K562 (cell line): Measurements from ENCODE around the gene SDR39U1. TPM values are rescaled to one million over a fixed set of nuclear protein-coding genes. Genes with fewer than 3 reads are reported as not detected.

Experiments used
- ATAC-seq: fragments of 200-7000 bp; cut with Tn5 transposase; 3 replicates; pipeline ENCODE4 v1.9.1; 2020; ENCODE audit warnings: moderate library complexity
- BruUV-seq: library from RNA; stranded (reverse); fragments of 400-500 nt; replicated peaks from 2 replicates; lab custom pipeline; 2021; lab: Mats Ljungman, UMichigan
- CTCF ChIA-PET: fragments of 300-600 bp; formaldehyde crosslinking; extraction: SDS; loops from one replicate; lab custom pipeline; 2021; ENCODE audit warnings: low intra/inter-chr PET ratio; lab: Yijun Ruan, JAX
- POLR2A ChIA-PET: fragments of 300-600, 350-650 bp; sonication (Branson Sonifier 250); formaldehyde crosslinking; extraction: SDS; loops from one replicate; lab custom pipeline; 2021; ENCODE audit warnings: antibody characterized with exemption, inconsistent platforms; lab: Yijun Ruan, JAX
- DNase-seq, 4 experiments: peaks; one replicate each; pipeline versions ENCODE4 v3.0.0 to v3.0.0-alpha.2; 2011 to 2018; ENCODE audit warnings: low spot score in 3 of 4, mixed read lengths in 3 of 4; ENCODE audit errors: extremely low read depth in 1 of 4
- FAIRE-seq: peaks from 2 replicates; lab custom pipeline; 2011; peaks lifted over from hg19 to GRCh38; lab: Jason Lieb, UNC
- H2AFZ ChIP-seq: 2 replicates; pipeline ENCODE4 v1.6.0; 2011; ENCODE audit warnings: low read depth, low read length, control low read depth, inconsistent platforms
- H3K27ac ChIP-seq: fragments of 200-600 bp; 3 replicates; pipeline ENCODE4 v1.8.0; 2011; ENCODE audit warnings: low read depth, mild to moderate bottlenecking, control low read depth, inconsistent platforms, low read length, moderate library complexity, mixed read lengths; ENCODE audit errors: extremely low read depth
- H3K27me3 ChIP-seq, 2 experiments: fragments of 300-600 bp in 1 of 2; 2 replicates in 1 of 2; 3 replicates in 1 of 2; pipeline versions ENCODE4 v1.6.0 to v1.8.0; 2011; ENCODE audit warnings: inconsistent platforms in 2 of 2, low read length in 2 of 2, mild to moderate bottlenecking in 1 of 2, mixed read lengths in 1 of 2, moderate library complexity in 1 of 2; ENCODE audit not compliant: control insufficient read depth in 2 of 2, insufficient read depth in 2 of 2
- H3K36me3 ChIP-seq: fragments of 300-600 bp; 3 replicates; pipeline ENCODE4 v1.8.0; 2011; ENCODE audit warnings: mild to moderate bottlenecking, low read length, inconsistent platforms; ENCODE audit not compliant: control insufficient read depth, insufficient read depth
- H3K4me1 ChIP-seq, 2 experiments: fragments of 200-600 bp in 1 of 2; replicated peaks in 1 of 2; 2 replicates in 1 of 2; 3 replicates in 1 of 2; pipeline versions ENCODE4 v1.5.1 to v1.8.0; 2011; ENCODE audit warnings: inconsistent platforms in 2 of 2, low read length in 2 of 2, mild to moderate bottlenecking in 1 of 2, mixed read lengths in 1 of 2, moderate library complexity in 1 of 2; ENCODE audit not compliant: control insufficient read depth in 2 of 2, insufficient read depth in 2 of 2
- H3K4me2 ChIP-seq: 2 replicates; pipeline ENCODE4 v1.6.1; 2011; ENCODE audit warnings: low read length, control low read depth, inconsistent platforms, mixed read lengths; ENCODE audit not compliant: insufficient read depth
- H3K4me3 ChIP-seq: fragments of 200-600 bp; sonication (generic), shearing (Covaris generic); 2 replicates; pipeline ENCODE4 v1.5.1; 2016; ENCODE audit warnings: control low read depth, inconsistent platforms
- H3K79me2 ChIP-seq: fragments of 200-600 bp; 3 replicates; pipeline ENCODE4 v1.8.0; 2011; ENCODE audit warnings: low read length, inconsistent platforms; ENCODE audit not compliant: control insufficient read depth, insufficient read depth
- H3K9ac ChIP-seq, 2 experiments: 2 replicates each; pipeline versions ENCODE4 v1.6.0 to v1.6.1; 2011; ENCODE audit warnings: low read depth in 2 of 2, low read length in 2 of 2, control low read depth in 1 of 2, inconsistent platforms in 1 of 2, mild to moderate bottlenecking in 1 of 2, mixed read lengths in 1 of 2; ENCODE audit not compliant: insufficient read depth in 1 of 2
- H3K9me1 ChIP-seq: one replicate; pipeline ENCODE4 v1.6.0; 2011; ENCODE audit warnings: inconsistent platforms, mild to moderate bottlenecking, low read length, moderate library complexity; ENCODE audit not compliant: control insufficient read depth, insufficient read depth
- H3K9me3 ChIP-seq: replicated peaks from 2 replicates; pipeline ENCODE4 v1.5.1; 2011; ENCODE audit warnings: low read depth, low read length, inconsistent platforms; ENCODE audit not compliant: control insufficient read depth, insufficient read depth
- H4K20me1 ChIP-seq: replicated peaks from 2 replicates; pipeline ENCODE4 v1.6.1; 2011; ENCODE audit warnings: low read length, inconsistent platforms, mixed read lengths; ENCODE audit not compliant: control insufficient read depth, insufficient read depth
- EP300 ChIP-seq: IDR thresholded peaks from 2 replicates; pipeline ENCODE4 v1.6.1; 2012; ENCODE audit warnings: low read length, improper control_type of control experiment
- SIX5 ChIP-seq, 2 experiments: IDR thresholded peaks; 2 replicates each; pipeline ENCODE4 v1.6.1; 2011; ENCODE audit warnings: low read length in 2 of 2, borderline replicate concordance in 1 of 2, low read depth in 1 of 2, mild to moderate bottlenecking in 1 of 2, moderate library complexity in 1 of 2; ENCODE audit not compliant: insufficient read depth in 1 of 2
- WGBS: fragments of 100-300 bp; shearing (Covaris generic); methylation state at CpG from one replicate; pipeline ENCODE4 v1.1.6; 2016; ENCODE audit warnings: low coverage, mixed read lengths; ENCODE audit not compliant: insufficient coverage; ENCODE audit errors: missing lambda C conversion rate; 5-methylcytosine and 5-hydroxymethylcytosine counted together
- in situ Hi-C: fragments of 300-500 bp; cut with MboI; formaldehyde crosslinking; loops from 4 replicates; pipeline ENCODE4 v1.15.0; 2018; ENCODE audit warnings: inconsistent platforms, mixed read lengths
- intact Hi-C: fragments of 100-400 bp; cut with micrococcal nuclease; formaldehyde crosslinking; loops from 2 replicates; pipeline ENCODE4 v1.14.2; 2022
- polyA plus RNA-seq, 8 experiments: library from polyadenylated mRNA; depleted of rRNA in 4 of 8; stranded (reverse) in 5 of 8; unstranded in 3 of 8; fragments of >200 nt; fragmentation: Nextera tagmentation in 2 of 8; fragmentation: Illumina TruSeq in 1 of 8; extraction: Ambion mirVana in 2 of 8; extraction: Trizol in 1 of 8; gene quantifications; 2 replicates each; pipeline versions ENCODE4 v1.2.1 to v1.2.3, GENCODE V29; 2011 to 2014; ENCODE audit warnings: inconsistent platforms in 1 of 8, missing spikeins in 1 of 8
- total RNA-seq, 7 experiments: library from RNA; depleted of rRNA in 6 of 7; stranded (reverse); fragments of >200 nt in 6 of 7; fragmentation: Illumina TruSeq in 2 of 7; extraction: Trizol in 2 of 7; gene quantifications; 2 replicates each; pipeline versions ENCODE4 v1.2.1 to v1.2.3, GENCODE V29; 2011 to 2021; ENCODE audit warnings: low replicate concordance in 1 of 7
- TF ChIP-seq, protein P1 (sequence below): fragments of 250-450 bp; sonication (Bioruptor Pico); IDR thresholded peaks from 2 replicates; pipeline ENCODE4 v1.4.0; 2020
- TF ChIP-seq, protein P2 (sequence below): fragments of 200-400 bp; formaldehyde crosslinking; IDR thresholded peaks from 2 replicates; pipeline ENCODE4 v1.6.1; 2017; ENCODE audit warnings: mild to moderate bottlenecking, low read depth, low read length, moderate library complexity

The SDR39U1 gene
- total and polyA plus RNA-seq, 9 of the 15 experiments (the other 6 are each of a cell fraction or from before 2014, with no cell fraction given), result 10.4 to 56.1 (median 19.8) TPM

DNA sequence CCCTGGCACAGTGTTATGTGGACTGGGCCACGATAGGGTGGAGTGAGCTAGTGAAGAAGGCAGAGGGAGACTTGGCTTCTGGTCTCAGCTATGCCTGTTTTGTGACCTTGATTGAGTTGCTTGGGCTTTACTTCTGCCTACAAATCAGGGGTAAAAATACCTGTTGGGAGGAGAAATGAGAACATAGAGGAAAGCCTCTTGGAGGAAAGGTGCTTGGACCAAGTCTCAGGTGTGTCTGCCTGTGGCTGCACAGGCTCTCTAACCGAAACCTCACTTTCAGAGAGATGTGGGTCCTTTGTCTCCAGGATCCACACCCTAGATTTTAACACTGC, 4.9 kb downstream of the SDR39U1 start:
- in situ Hi-C loops (loop anchor here (10.0 kb wide), 2 partner anchors 193 to 383 kb away; partner anchors contain the start of genes CARMIL3 and TINF2), intact Hi-C loops (no loop called here)
- Histone ChIP-seq H3K9ac (no peak overlapping the region), H2AFZ (no peak overlapping the region), H3K36me3 (peaks cover 67% of the 10 kb centered on the region), H3K4me1 (peaks cover 0 to 10% of the 10 kb centered on the region in 2 experiments; a peak in 2 of 5 replicates), H3K27me3 (no peaks in the 10 kb centered on the region), H3K4me2 (no peak overlapping the region), H3K79me2 (peaks cover 20% of the 10 kb centered on the region), H4K20me1 (no peaks in the 10 kb centered on the region), H3K4me3 (no peak overlapping the region), H3K9me3 (no peaks in the 10 kb centered on the region), H3K9me1 (no peaks in the 10 kb centered on the region), H3K27ac (no peak overlapping the region)
- TF ChIP-seq SIX5 (IDR thresholded peaks at IDR 0.05; ENCODE audit: borderline replicate concordance in 1 of 2, insufficient read depth in 1 of 2, low read depth in 1 of 2, low read length in 2 of 2), result no peak
- TF ChIP-seq, protein P1, sequence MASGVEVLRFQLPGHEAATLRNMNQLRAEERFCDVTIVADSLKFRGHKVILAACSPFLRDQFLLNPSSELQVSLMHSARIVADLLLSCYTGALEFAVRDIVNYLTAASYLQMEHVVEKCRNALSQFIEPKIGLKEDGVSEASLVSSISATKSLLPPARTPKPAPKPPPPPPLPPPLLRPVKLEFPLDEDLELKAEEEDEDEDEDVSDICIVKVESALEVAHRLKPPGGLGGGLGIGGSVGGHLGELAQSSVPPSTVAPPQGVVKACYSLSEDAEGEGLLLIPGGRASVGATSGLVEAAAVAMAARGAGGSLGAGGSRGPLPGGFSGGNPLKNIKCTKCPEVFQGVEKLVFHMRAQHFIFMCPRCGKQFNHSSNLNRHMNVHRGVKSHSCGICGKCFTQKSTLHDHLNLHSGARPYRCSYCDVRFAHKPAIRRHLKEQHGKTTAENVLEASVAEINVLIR, result no peak
- TF ChIP-seq, protein P2, sequence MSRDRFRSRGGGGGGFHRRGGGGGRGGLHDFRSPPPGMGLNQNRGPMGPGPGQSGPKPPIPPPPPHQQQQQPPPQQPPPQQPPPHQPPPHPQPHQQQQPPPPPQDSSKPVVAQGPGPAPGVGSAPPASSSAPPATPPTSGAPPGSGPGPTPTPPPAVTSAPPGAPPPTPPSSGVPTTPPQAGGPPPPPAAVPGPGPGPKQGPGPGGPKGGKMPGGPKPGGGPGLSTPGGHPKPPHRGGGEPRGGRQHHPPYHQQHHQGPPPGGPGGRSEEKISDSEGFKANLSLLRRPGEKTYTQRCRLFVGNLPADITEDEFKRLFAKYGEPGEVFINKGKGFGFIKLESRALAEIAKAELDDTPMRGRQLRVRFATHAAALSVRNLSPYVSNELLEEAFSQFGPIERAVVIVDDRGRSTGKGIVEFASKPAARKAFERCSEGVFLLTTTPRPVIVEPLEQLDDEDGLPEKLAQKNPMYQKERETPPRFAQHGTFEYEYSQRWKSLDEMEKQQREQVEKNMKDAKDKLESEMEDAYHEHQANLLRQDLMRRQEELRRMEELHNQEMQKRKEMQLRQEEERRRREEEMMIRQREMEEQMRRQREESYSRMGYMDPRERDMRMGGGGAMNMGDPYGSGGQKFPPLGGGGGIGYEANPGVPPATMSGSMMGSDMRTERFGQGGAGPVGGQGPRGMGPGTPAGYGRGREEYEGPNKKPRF, result no peak
- TF ChIP-seq EP300, result no peak
- BruUV-seq, result no TSS peak
- POLR2A ChIA-PET, result interaction anchor here (0.6 to 2.9 kb wide), 3 partner anchors 31 to 130 kb away, joined by 3 to 20 read pairs (median 3); partner anchors contain the start of gene ADCY4
- FAIRE-seq (no peak), ATAC-seq (no peak), DNase-seq (no peak)
- 74% methylated on average over 2 of the region's 2 CpGs for WGBS
- CTCF ChIA-PET, result interaction anchor here (1.1 to 4.6 kb wide), 2 partner anchors 104 to 106 kb away, joined by 3 to 35 read pairs; partner anchors contain the start of gene ADCY4
